ENCODE data around the gene TMC1.

GRCh38 chr9:72480921-72481320 lies 40.5 kb upstream of the TMC1 start:
- TF ChIP-seq CTCF (conservative IDR thresholded peaks at IDR 0.05; ENCODE audit: low read length) = no peak
- no peak for TF ChIP-seq EZH2phosphoT487 (IDR thresholded peaks at IDR 0.05; ENCODE audit: borderline replicate concordance)
